ENCODE results near the gene VSIG8. TPM values are rescaled to one million over a fixed set of nuclear protein-coding genes. Genes with fewer than 3 reads are reported as not detected.
"Not testable (repeated sequence)": the region's sequence is repeated elsewhere in the genome, so short reads cannot be mapped to it uniquely, and the experiment has no call there.

VSIG8 gene
- not detected for total RNA-seq

GRCh38 chr1:159862557-159862956 lies at the start of gene VSIG8:
TSS of gene VSIG8 (minus strand) at chr1:159862657. CDS start at chr1:159862521, 136 bp downstream.
- ATAC-seq (ENCODE audit: low read depth): no peak
- Mint-ChIP-seq H3K9me3 (no peaks in the 10 kb centered on the region), H3K36me3 (no peaks in the 10 kb centered on the region), H3K4me1 (peaks cover 17% of the 10 kb centered on the region), H3K27ac (no peak within 1 kb of the TSS), H3K4me3 (no peak within 1 kb of the TSS), H3K27me3 (peaks cover 8% of the 10 kb centered on the region)
- no peak for DNase-seq
- POLR2A ChIA-PET: no interaction called here

- Mint-ChIP-seq H3K27me3 (no peaks in the 10 kb centered on the region), H3K27ac (peak overlapping the region; percentile 90), H3K9me3 (no peaks in the 10 kb centered on the region), H3K36me3 (peaks cover 12% of the 10 kb centered on the region), H3K4me1 (peaks cover 54% of the 10 kb centered on the region), H3K4me3 (peak overlapping the region; percentile 63)
- peak; percentile 48 for DNase-seq
- POLR2A ChIA-PET: interaction anchor here (0.7 to 1.1 kb wide), 3 partner anchors 18 to 314 kb away, joined by 3 read pairs; partner anchors contain the start of gene DUSP23
- peak; percentile 11 for ATAC-seq (ENCODE audit: low read depth)
Measured at GRCh38 chr1:159911326-159912070, 49.0 kb upstream of the VSIG8 start.

- POLR2A ChIA-PET: interaction anchor here (2.6 kb wide), 1 partner anchor 16 kb away, joined by 11 read pairs; the partner anchor contains the start of gene TAGLN2
- Mint-ChIP-seq H3K4me3 (no peak overlapping the region), H3K9me3 (no peaks in the 10 kb centered on the region), H3K27ac (peak overlapping the region; percentile 6), H3K4me1 (peaks cover 40% of the 10 kb centered on the region), H3K27me3 (no peaks in the 10 kb centered on the region), H3K36me3 (peaks cover 6% of the 10 kb centered on the region)
- no peak for ATAC-seq (ENCODE audit: low read depth)
- no peak for DNase-seq
Measured at GRCh38 chr1:159908031-159908940, 45.8 kb upstream of the VSIG8 start.

GRCh38 chr1:159906960-159907359 lies 44.5 kb upstream of the VSIG8 start:
- H3K27me3 Mint-ChIP-seq: no peaks in the 10 kb centered on the region
- H3K4me1 Mint-ChIP-seq: peaks cover 30% of the 10 kb centered on the region
- POLR2A ChIA-PET: interaction anchor here (2.6 kb wide), 1 partner anchor 17 kb away, joined by 11 read pairs; the partner anchor contains the start of gene TAGLN2
- no peak overlapping the region for H3K4me3 Mint-ChIP-seq
- no peak for DNase-seq
- H3K36me3 Mint-ChIP-seq: peaks cover 6% of the 10 kb centered on the region
- no peak overlapping the region for H3K27ac Mint-ChIP-seq
- no peaks in the 10 kb centered on the region for H3K9me3 Mint-ChIP-seq
- no peak for ATAC-seq (ENCODE audit: low read depth)

- not testable (repeated sequence) for H3K9me3 Mint-ChIP-seq; H3K4me3 Mint-ChIP-seq; ATAC-seq (ENCODE audit: low read depth); H3K27ac Mint-ChIP-seq; DNase-seq; H3K36me3 Mint-ChIP-seq; H3K4me1 Mint-ChIP-seq; H3K27me3 Mint-ChIP-seq
- POLR2A ChIA-PET: interaction anchor here (0.7 to 1.0 kb wide), 3 partner anchors 9 to 28 kb away, joined by 3 to 6 read pairs (median 3); no protein-coding TSS in a partner anchor
Measured at GRCh38 chr1:159904036-159904435, 41.6 kb upstream of the VSIG8 start.

GRCh38 chr1:159902541-159902940 lies 40.1 kb upstream of the VSIG8 start:
- H3K36me3 Mint-ChIP-seq: peaks cover 6% of the 10 kb centered on the region
- H3K27me3 Mint-ChIP-seq: peaks cover 7% of the 10 kb centered on the region
- H3K27ac Mint-ChIP-seq: no peak overlapping the region
- DNase-seq: no peak
- no peaks in the 10 kb centered on the region for H3K9me3 Mint-ChIP-seq
- POLR2A ChIA-PET: no interaction called here
- no peak overlapping the region for H3K4me3 Mint-ChIP-seq
- no peak for ATAC-seq (ENCODE audit: low read depth)
- peaks cover 3% of the 10 kb centered on the region for H3K4me1 Mint-ChIP-seq

- Mint-ChIP-seq H3K4me1 (no peaks in the 10 kb centered on the region), H3K27ac (no peak overlapping the region), H3K9me3 (no peaks in the 10 kb centered on the region), H3K36me3 (peaks cover 3% of the 10 kb centered on the region), H3K27me3 (peaks cover 12% of the 10 kb centered on the region), H3K4me3 (no peak overlapping the region)
- no peak for DNase-seq
- ATAC-seq (ENCODE audit: low read depth): no peak
- POLR2A ChIA-PET: interaction anchor here (1.4 kb wide), 1 partner anchor 24 kb away, joined by 6 read pairs; the partner anchor contains the start of gene TAGLN2
Measured at GRCh38 chr1:159900755-159901360, 38.4 kb upstream of the VSIG8 start.

- Mint-ChIP-seq H3K4me1 (no peaks in the 10 kb centered on the region), H3K4me3 (no peak within 1 kb of the TSS), H3K27ac (no peak within 1 kb of the TSS), H3K36me3 (peaks cover 3% of the 10 kb centered on the region), H3K27me3 (peaks cover 12% of the 10 kb centered on the region), H3K9me3 (no peaks in the 10 kb centered on the region)
- DNase-seq (no peak), ATAC-seq (ENCODE audit: low read depth) (no peak)
- POLR2A ChIA-PET: interaction anchor here (1.4 kb wide), 1 partner anchor 25 kb away, joined by 6 read pairs; the partner anchor contains the start of gene TAGLN2
Measured at GRCh38 chr1:159900086-159900680, 37.7 kb upstream of the VSIG8 start, which contains the start of gene CFAP45. TSS of gene CFAP45 (minus strand) at chr1:159900165. CDS start at chr1:159900098, 67 bp downstream.

- POLR2A ChIA-PET: interaction anchor here (1.4 kb wide), 1 partner anchor 25 kb away, joined by 6 read pairs; the partner anchor contains the start of gene TAGLN2
Measured at GRCh38 chr1:159899634-159900033, 37.2 kb upstream of the VSIG8 start.

GRCh38 chr1:159898527-159898926 lies 36.1 kb upstream of the VSIG8 start:
- Mint-ChIP-seq H3K4me3 (no peak overlapping the region), H3K4me1 (no peaks in the 10 kb centered on the region), H3K27me3 (peaks cover 15% of the 10 kb centered on the region), H3K27ac (no peak overlapping the region), H3K36me3 (no peaks in the 10 kb centered on the region), H3K9me3 (no peaks in the 10 kb centered on the region)
- POLR2A ChIA-PET: no interaction called here
- DNase-seq (no peak), ATAC-seq (ENCODE audit: low read depth) (no peak)

More at GRCh38 chr1:159899634-159900033, 37.2 kb upstream of the VSIG8 start:
- ATAC-seq (ENCODE audit: low read depth); DNase-seq; H3K27ac Mint-ChIP-seq; H3K4me3 Mint-ChIP-seq; H3K36me3 Mint-ChIP-seq; H3K9me3 Mint-ChIP-seq; H3K4me1 Mint-ChIP-seq: not testable (repeated sequence)
- peaks cover 15% of the 10 kb centered on the region for H3K27me3 Mint-ChIP-seq

GRCh38 chr1:159897962-159898361 lies 35.5 kb upstream of the VSIG8 start:
- Mint-ChIP-seq H3K27me3 (peaks cover 15% of the 10 kb centered on the region), H3K36me3 (no peaks in the 10 kb centered on the region), H3K4me3 (no peak overlapping the region), H3K9me3 (no peaks in the 10 kb centered on the region), H3K27ac (no peak overlapping the region), H3K4me1 (no peaks in the 10 kb centered on the region)
- POLR2A ChIA-PET: no interaction called here
- DNase-seq (no peak), ATAC-seq (ENCODE audit: low read depth) (no peak)

- Mint-ChIP-seq H3K4me1 (peaks cover 2% of the 10 kb centered on the region), H3K4me3 (no peak overlapping the region), H3K27ac (no peak overlapping the region), H3K9me3 (no peaks in the 10 kb centered on the region), H3K27me3 (peaks cover 15% of the 10 kb centered on the region), H3K36me3 (no peaks in the 10 kb centered on the region)
- ATAC-seq (ENCODE audit: low read depth) (no peak), DNase-seq (no peak)
- POLR2A ChIA-PET: no interaction called here
Measured at GRCh38 chr1:159896546-159896930, 34.1 kb upstream of the VSIG8 start.
